ENCODE results near the gene COL13A1. TPM values are rescaled to one million over a fixed set of nuclear protein-coding genes. Genes with fewer than 3 reads are reported as not detected.

The COL13A1 gene
- total RNA-seq, 1 donor from 2014 or later = 2.5 TPM

- Histone ChIP-seq H3K27me3 (ENCODE audit: low read depth) (no peaks in the 10 kb centered on the region), H3K36me3 (no peaks in the 10 kb centered on the region), H3K4me3 (no peak overlapping the region), H3K27ac (replicated peaks) (no peak overlapping the region), H3K4me1 (peaks cover 12% of the 10 kb centered on the region), H3K9me3 (replicated peaks) (no peaks in the 10 kb centered on the region)
- intact Hi-C loops (cut with micrococcal nuclease) = no loop called here
- TF ChIP-seq, protein P1, sequence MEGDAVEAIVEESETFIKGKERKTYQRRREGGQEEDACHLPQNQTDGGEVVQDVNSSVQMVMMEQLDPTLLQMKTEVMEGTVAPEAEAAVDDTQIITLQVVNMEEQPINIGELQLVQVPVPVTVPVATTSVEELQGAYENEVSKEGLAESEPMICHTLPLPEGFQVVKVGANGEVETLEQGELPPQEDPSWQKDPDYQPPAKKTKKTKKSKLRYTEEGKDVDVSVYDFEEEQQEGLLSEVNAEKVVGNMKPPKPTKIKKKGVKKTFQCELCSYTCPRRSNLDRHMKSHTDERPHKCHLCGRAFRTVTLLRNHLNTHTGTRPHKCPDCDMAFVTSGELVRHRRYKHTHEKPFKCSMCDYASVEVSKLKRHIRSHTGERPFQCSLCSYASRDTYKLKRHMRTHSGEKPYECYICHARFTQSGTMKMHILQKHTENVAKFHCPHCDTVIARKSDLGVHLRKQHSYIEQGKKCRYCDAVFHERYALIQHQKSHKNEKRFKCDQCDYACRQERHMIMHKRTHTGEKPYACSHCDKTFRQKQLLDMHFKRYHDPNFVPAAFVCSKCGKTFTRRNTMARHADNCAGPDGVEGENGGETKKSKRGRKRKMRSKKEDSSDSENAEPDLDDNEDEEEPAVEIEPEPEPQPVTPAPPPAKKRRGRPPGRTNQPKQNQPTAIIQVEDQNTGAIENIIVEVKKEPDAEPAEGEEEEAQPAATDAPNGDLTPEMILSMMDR (IDR thresholded peaks at IDR 0.05; ENCODE audit: borderline replicate concordance) = no peak
- no peak for DNase-seq
These were observed 37.1 kb downstream of the COL13A1 start for GRCh38 chr10:69838853-69839252.

DNA sequence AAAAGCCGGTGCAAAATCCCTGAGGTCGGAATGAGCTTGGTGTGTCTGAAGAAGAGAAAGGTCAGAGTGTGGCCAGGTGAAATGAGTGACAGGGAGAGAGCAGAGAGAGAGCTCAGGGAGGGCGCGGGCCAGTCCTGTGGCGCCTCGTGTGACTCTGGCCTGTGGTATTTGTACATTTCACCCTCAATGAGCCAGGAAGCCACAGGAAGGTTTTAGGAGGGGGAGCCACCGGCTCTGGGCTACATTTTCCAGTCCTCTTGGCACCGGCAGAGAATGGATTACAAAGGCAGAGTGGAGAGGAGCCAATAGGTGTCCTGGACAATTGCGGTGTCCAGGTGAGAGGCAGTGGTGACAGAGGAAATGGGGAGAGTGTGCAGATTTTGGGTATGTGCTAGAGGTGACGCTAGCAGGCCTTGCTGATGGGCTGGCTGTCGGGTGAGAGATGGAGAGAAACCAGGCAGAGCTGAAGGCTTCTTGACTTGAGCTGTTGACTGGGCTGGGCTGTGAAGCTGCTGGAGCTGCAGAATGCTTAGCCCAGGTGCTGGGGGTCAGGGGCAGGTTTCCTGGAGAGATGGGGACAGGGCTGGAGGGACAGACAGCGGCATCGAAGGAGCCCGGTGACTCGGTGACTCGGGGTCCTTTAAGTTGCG is 38.1 kb downstream of the COL13A1 start:
- no peak overlapping the region for H3K4me3 ChIP-seq
- H3K27ac ChIP-seq (replicated peaks) = no peak overlapping the region
- intact Hi-C loops (cut with micrococcal nuclease) = no loop called here
- peaks cover 6% of the 10 kb centered on the region for H3K4me1 ChIP-seq
- H3K36me3 ChIP-seq = no peaks in the 10 kb centered on the region
- DNase-seq = no peak
- H3K27me3 ChIP-seq (ENCODE audit: low read depth) = no peaks in the 10 kb centered on the region
- H3K9me3 ChIP-seq (replicated peaks) = no peaks in the 10 kb centered on the region
- TF ChIP-seq, protein P1 (IDR thresholded peaks at IDR 0.05; ENCODE audit: borderline replicate concordance) = no peak

DNA sequence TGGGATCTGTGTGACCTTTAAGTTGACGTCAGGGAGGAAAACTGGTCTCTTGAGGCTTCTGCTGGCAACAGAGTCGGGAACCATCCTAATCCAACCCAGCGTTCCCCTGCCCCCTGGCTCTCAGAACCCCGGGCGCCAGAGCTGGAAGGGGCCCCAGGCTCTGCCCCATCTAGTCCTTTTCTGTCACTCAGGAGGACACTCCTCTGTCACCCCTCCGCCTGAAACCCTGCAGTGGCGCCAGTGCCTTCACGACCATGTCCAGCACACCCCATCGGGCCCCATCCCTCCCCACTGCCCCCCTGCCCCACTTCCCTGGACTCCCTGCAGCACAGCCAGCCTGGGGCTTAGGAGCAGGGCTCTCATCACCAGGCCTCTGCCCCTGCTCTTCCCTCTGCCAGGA is 39.1 kb downstream of the COL13A1 start:
- peaks cover 10% of the 10 kb centered on the region for H3K4me1 ChIP-seq
- no peaks in the 10 kb centered on the region for H3K9me3 ChIP-seq (replicated peaks)
- TF ChIP-seq, protein P1 (IDR thresholded peaks at IDR 0.05; ENCODE audit: borderline replicate concordance) = no peak
- DNase-seq = no peak
- H3K27me3 ChIP-seq (ENCODE audit: low read depth) = no peaks in the 10 kb centered on the region
- no peak overlapping the region for H3K27ac ChIP-seq (replicated peaks)
- no peak overlapping the region for H3K4me3 ChIP-seq
- no peaks in the 10 kb centered on the region for H3K36me3 ChIP-seq
- intact Hi-C loops (cut with micrococcal nuclease) = no loop called here

GRCh38 chr10:69842020-69842419 is 40.3 kb downstream of the COL13A1 start:
- TF ChIP-seq, protein P1 (IDR thresholded peaks at IDR 0.05; ENCODE audit: borderline replicate concordance) = no peak
- no peak overlapping the region for H3K27ac ChIP-seq (replicated peaks)
- peaks cover 17% of the 10 kb centered on the region for H3K4me1 ChIP-seq

GRCh38 chr10:69842882-69843281 is 41.2 kb downstream of the COL13A1 start:
- Histone ChIP-seq H3K4me1 (peaks cover 17% of the 10 kb centered on the region), H3K27me3 (ENCODE audit: low read depth) (peaks cover 6% of the 10 kb centered on the region), H3K27ac (replicated peaks) (no peak overlapping the region), H3K4me3 (no peak overlapping the region), H3K36me3 (no peaks in the 10 kb centered on the region), H3K9me3 (replicated peaks) (no peaks in the 10 kb centered on the region)
- intact Hi-C loops (cut with micrococcal nuclease) = no loop called here
- TF ChIP-seq, protein P1 (IDR thresholded peaks at IDR 0.05; ENCODE audit: borderline replicate concordance) = no peak
- DNase-seq = no peak

More at GRCh38 chr10:69842020-69842419, 40.3 kb downstream of the COL13A1 start:
- no peak overlapping the region for H3K4me3 ChIP-seq
- H3K9me3 ChIP-seq (replicated peaks) = no peaks in the 10 kb centered on the region
- no peak for DNase-seq
- intact Hi-C loops (cut with micrococcal nuclease) = no loop called here
- peaks cover 6% of the 10 kb centered on the region for H3K27me3 ChIP-seq (ENCODE audit: low read depth)
- no peaks in the 10 kb centered on the region for H3K36me3 ChIP-seq
